HepG2 (cell line): ENCODE results near the gene RAPGEF5. TPM values are rescaled to one million over a fixed set of nuclear protein-coding genes. Genes with fewer than 3 reads are reported as not detected.

Source experiments
- ELF1 ChIP-seq: sonication (generic); formaldehyde crosslinking; IDR thresholded peaks from 2 replicates; pipeline ENCODE4 v1.4.0; 2020; ENCODE audit warnings: missing genetic modification reagents
- HOXD1 ChIP-seq: sonication (generic); formaldehyde crosslinking; IDR thresholded peaks from 2 replicates; pipeline ENCODE4 v1.5.0; 2020; ENCODE audit warnings: missing genetic modification reagents
- KAT8 ChIP-seq: IDR thresholded peaks from 2 replicates; pipeline ENCODE4 v1.6.1; 2016; ENCODE audit warnings: missing genetic modification reagents, missing compliant biosample characterization
- MAFF ChIP-seq: IDR thresholded peaks from 2 replicates; pipeline ENCODE4 v1.6.1; 2011; ENCODE audit warnings: low read depth, low read length, improper control_type of control experiment
- MBD4 ChIP-seq: IDR thresholded peaks from 2 replicates; pipeline ENCODE4 v1.6.1; 2012; ENCODE audit warnings: low read length, inconsistent platforms, borderline replicate concordance
- NFIC ChIP-seq: IDR thresholded peaks from 2 replicates; pipeline ENCODE4 v1.6.1; 2012; ENCODE audit warnings: mild to moderate bottlenecking, low read length, inconsistent platforms
- NR2F6 ChIP-seq, 2 experiments: IDR thresholded peaks; 2 replicates each; pipeline ENCODE4 v1.6.1; 2016; ENCODE audit warnings: antibody characterized with exemption in 1 of 2, mild to moderate bottlenecking in 1 of 2
- REXO4 ChIP-seq: sonication (generic); formaldehyde crosslinking; IDR thresholded peaks from 2 replicates; pipeline ENCODE4 v1.8.0; 2022; ENCODE audit warnings: missing genetic modification reagents, mild to moderate bottlenecking, borderline replicate concordance
- RNF2 ChIP-seq: fragments of 450-650 bp; conservative IDR thresholded peaks from 2 replicates; pipeline ENCODE4 v1.6.1; 2016; ENCODE audit warnings: low read depth
- SIX1 ChIP-seq: sonication (generic); formaldehyde crosslinking; IDR thresholded peaks from 2 replicates; pipeline ENCODE4 v1.4.0; 2020; ENCODE audit warnings: missing genetic modification reagents, borderline replicate concordance
- SOX13 ChIP-seq, 3 experiments: fragments of 450-650 bp in 1 of 3; sonication (generic) in 1 of 3; formaldehyde crosslinking in 1 of 3; IDR thresholded peaks in 2 of 3; conservative IDR thresholded peaks in 1 of 3; 2 replicates each; pipeline versions ENCODE4 v1.5.0 to v1.6.1; 2016 to 2020; ENCODE audit warnings: antibody characterized with exemption in 1 of 3, mild to moderate bottlenecking in 1 of 3, missing compliant biosample characterization in 1 of 3, missing genetic modification reagents in 1 of 3, moderate library complexity in 1 of 3
- SRSF9 ChIP-seq: fragments of 200-400 bp; formaldehyde crosslinking; IDR thresholded peaks from 2 replicates; pipeline ENCODE4 v1.6.1; 2018; ENCODE audit warnings: borderline replicate concordance, mild to moderate bottlenecking, low read depth, low read length; ENCODE audit not compliant: insufficient read depth, poor library complexity, severe bottlenecking
- ZBTB4 ChIP-seq: sonication (generic); formaldehyde crosslinking; IDR thresholded peaks from 2 replicates; pipeline ENCODE4 v1.4.0; 2020; ENCODE audit warnings: missing genetic modification reagents, mild to moderate bottlenecking, borderline replicate concordance
- ZNF44 ChIP-seq: sonication (generic); formaldehyde crosslinking; IDR thresholded peaks from 2 replicates; pipeline ENCODE4 v1.5.1; 2020; ENCODE audit warnings: mild to moderate bottlenecking, missing genetic modification reagents
- ZNF501 ChIP-seq: sonication (generic); formaldehyde crosslinking; IDR thresholded peaks from 2 replicates; pipeline ENCODE4 v1.5.1; 2020; ENCODE audit warnings: mild to moderate bottlenecking, moderate library complexity, missing genetic modification reagents
- ZNF619 ChIP-seq: sonication (generic); formaldehyde crosslinking; IDR thresholded peaks from 2 replicates; pipeline ENCODE4 v1.4.0; 2020; ENCODE audit warnings: mild to moderate bottlenecking, missing genetic modification reagents
- ZNF75D ChIP-seq: sonication (generic); formaldehyde crosslinking; IDR thresholded peaks from 2 replicates; pipeline ENCODE4 v1.8.1; 2023; ENCODE audit warnings: missing genetic modification reagents, mild to moderate bottlenecking, borderline replicate concordance
- ZNF816 ChIP-seq: sonication (generic); formaldehyde crosslinking; IDR thresholded peaks from 2 replicates; pipeline ENCODE4 v1.8.0; 2022; ENCODE audit warnings: missing genetic modification reagents, mild to moderate bottlenecking, borderline replicate concordance
- polyA plus RNA-seq, 8 experiments: library from polyadenylated mRNA; depleted of rRNA in 3 of 8; stranded (reverse) in 7 of 8; unstranded in 1 of 8; fragments of >200 nt; fragmentation: Illumina TruSeq in 4 of 8; extraction: Trizol in 4 of 8; gene quantifications; 2 replicates each; pipeline versions ENCODE4 v1.2.1 to v1.2.3, GENCODE V29; 2011 to 2016; ENCODE audit warnings: low read depth in 4 of 8, missing spikeins in 1 of 8, mixed read lengths in 1 of 8; ENCODE audit not compliant: insufficient read depth in 1 of 8
- total RNA-seq, 5 experiments: library from RNA; depleted of rRNA; stranded (reverse); fragments of >200 nt; fragmentation: Illumina TruSeq; extraction: Trizol; gene quantifications; 2 replicates each; pipeline ENCODE4 v1.2.3, GENCODE V29; 2016; ENCODE audit warnings: low read depth in 1 of 5
- TF ChIP-seq, protein P1 (sequence below): sonication (generic); formaldehyde crosslinking; conservative IDR thresholded peaks from 2 replicates; pipeline ENCODE4 v1.4.0; 2020; ENCODE audit warnings: mild to moderate bottlenecking, missing genetic modification reagents, moderate library complexity

Gene RAPGEF5
- total and polyA plus RNA-seq, 2 of the 13 experiments (the other 11 are each of a cell fraction or from before 2014, with no cell fraction given): 17.1 to 23.4 TPM

GRCh38 chr7:22346383-22347107 is 10.4 kb downstream of the RAPGEF5 start (continued):
- TF ChIP-seq ZNF44: no peak
- TF ChIP-seq ZBTB4 (CRISPR knock-in tag): no peak
- no peak for TF ChIP-seq REXO4 (CRISPR knock-in tag)
- TF ChIP-seq NR2F6 (IDR thresholded peaks at IDR 0.05): peak; percentile 62
- peak; percentile 38; the same call in 1 of the 2 replicates for TF ChIP-seq NR2F6 (CRISPR knock-in tag; IDR thresholded peaks at IDR 0.05)
- peak; percentile 9; the same call in 1 of the 2 replicates for TF ChIP-seq MAFF
- TF ChIP-seq ZNF619 (CRISPR knock-in tag): no peak
- TF ChIP-seq HOXD1 (CRISPR knock-in tag): no peak
- peak; percentile 78 for TF ChIP-seq SIX1
- TF ChIP-seq NFIC: peak; percentile 51; the same call in 1 of the 2 replicates
- TF ChIP-seq SOX13 (IDR thresholded peaks at IDR 0.05): no peak
- peak in 1 of 2 experiments; percentile 78; a peak in 2 of 4 replicates for TF ChIP-seq SOX13 (CRISPR knock-in tag; conservative IDR thresholded peaks at IDR 0.05 in 1 of 2, IDR thresholded peaks at IDR 0.05 in 1 of 2)
- peak; percentile 94 for TF ChIP-seq ZNF816 (CRISPR knock-in tag)
- 0 out of 2 replicates have a peak, but pooled peaks have one; percentile 16 for TF ChIP-seq KAT8 (CRISPR knock-in tag)
- no peak for TF ChIP-seq MBD4
- no peak for TF ChIP-seq ZNF75D (CRISPR knock-in tag)
- no peak for TF ChIP-seq SRSF9
- no peak for TF ChIP-seq RNF2
- TF ChIP-seq ZNF501 (CRISPR knock-in tag): no peak
- TF ChIP-seq ELF1 (CRISPR knock-in tag): no peak
- TF ChIP-seq, protein P1, sequence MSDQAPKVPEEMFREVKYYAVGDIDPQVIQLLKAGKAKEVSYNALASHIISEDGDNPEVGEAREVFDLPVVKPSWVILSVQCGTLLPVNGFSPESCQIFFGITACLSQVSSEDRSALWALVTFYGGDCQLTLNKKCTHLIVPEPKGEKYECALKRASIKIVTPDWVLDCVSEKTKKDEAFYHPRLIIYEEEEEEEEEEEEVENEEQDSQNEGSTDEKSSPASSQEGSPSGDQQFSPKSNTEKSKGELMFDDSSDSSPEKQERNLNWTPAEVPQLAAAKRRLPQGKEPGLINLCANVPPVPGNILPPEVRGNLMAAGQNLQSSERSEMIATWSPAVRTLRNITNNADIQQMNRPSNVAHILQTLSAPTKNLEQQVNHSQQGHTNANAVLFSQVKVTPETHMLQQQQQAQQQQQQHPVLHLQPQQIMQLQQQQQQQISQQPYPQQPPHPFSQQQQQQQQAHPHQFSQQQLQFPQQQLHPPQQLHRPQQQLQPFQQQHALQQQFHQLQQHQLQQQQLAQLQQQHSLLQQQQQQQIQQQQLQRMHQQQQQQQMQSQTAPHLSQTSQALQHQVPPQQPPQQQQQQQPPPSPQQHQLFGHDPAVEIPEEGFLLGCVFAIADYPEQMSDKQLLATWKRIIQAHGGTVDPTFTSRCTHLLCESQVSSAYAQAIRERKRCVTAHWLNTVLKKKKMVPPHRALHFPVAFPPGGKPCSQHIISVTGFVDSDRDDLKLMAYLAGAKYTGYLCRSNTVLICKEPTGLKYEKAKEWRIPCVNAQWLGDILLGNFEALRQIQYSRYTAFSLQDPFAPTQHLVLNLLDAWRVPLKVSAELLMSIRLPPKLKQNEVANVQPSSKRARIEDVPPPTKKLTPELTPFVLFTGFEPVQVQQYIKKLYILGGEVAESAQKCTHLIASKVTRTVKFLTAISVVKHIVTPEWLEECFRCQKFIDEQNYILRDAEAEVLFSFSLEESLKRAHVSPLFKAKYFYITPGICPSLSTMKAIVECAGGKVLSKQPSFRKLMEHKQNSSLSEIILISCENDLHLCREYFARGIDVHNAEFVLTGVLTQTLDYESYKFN (CRISPR knock-in tag): peak; percentile 88
